Measurements from ENCODE around the gene CSMD2.

The CSMD2 gene

DNA sequence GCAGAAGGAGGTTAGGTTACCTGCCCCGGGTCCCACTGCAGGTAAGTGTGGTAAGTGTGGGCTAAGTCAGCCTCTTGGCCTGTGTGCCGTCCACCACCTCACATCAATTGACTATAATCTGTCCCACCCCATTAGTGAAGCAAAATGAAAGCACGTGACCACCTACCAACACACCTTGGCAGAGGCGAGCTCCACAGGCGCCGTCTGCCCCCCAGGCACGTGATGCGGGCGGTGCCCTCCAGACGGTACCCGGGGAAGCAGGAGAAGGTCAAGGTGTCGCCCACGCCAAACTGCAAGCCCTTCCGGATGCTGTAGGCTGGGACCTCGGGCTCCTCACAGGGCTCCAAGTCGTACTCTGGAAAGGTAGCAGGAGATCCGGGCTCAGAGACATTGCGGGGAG lies 450.6 kb downstream of the CSMD2 start:
- no peak for DNase-seq (ENCODE audit: low read depth)

DNA sequence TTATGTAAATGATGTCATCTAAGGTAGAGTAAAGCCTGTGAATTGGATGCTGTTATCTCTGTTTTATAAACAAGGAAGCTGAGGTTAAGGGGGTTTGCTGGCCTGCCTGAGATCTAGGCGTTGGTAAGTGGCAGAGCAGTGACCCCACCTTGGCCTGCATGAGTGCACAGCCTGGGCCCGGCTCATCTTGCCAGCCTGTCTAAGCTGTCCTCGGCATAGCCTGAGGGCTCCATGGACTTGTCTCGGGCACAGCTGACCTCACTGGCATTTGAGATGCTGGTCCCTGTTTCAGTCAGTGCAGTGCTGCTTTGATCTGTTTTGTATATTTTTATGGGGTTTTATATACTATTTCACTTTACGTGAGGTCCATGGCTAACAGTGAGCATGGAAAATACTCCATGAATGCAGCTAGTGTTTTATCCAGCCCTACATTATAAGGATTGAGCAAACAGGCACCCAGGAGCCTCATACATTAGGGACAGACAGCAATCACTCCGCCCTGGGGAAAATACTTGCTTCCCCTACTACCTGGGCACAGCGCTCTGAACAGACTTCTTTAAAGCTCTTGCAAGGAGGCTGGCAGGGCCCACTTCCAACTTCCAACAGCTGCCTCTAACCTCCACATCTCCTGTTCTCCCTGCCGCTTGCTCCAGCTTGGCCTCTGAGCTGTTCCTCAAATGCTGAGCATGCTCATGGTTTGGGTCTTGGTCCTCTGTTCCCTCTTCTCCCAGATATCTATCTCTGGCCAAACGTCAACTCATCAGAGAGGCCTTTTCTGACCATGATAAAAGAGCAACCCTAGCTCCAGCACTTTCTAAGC lies 451.8 kb downstream of the CSMD2 start:
- DNase-seq (ENCODE audit: low read depth), result no peak

DNA sequence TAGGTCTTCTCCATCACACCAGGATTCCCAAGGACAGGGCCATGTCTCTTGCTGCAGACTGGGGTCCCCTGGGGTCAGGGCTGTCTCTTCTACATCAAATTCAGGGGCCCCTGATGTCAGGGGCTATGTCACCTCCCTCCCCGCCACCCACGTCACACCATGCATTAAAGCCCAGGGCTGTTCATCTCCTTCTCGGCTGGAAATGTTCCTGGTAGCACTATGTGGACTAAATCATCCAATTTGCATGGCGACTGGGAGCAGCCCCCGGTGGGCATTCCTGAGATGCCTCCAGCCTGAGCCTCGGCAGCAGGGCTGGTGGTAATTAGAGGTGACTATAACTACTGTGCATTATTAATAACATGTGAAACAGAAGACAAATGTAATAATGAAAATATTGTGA lies 452.8 kb downstream of the CSMD2 start:
- DNase-seq (ENCODE audit: low read depth), result no peak

DNA sequence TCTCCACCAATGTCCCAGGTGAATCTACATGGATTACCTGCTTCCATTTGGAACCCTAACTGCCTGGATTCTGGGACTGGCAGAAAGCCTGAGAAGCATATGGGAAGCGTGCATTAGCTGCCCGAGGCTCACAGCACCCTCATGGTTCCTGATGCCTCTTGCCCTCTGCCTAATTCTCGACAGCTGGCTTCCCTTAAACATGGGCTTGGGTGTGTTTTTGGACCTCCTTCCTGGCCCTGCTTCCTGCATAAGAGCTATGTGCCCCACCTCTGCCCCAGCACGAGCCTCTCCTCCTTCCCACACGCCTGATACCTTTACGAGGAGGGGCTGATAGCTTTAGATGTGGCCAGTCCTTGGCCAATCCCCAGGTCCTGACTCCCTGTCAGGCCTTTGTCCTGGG lies 453.5 kb downstream of the CSMD2 start:
- DNase-seq (ENCODE audit: low read depth), result no peak

DNA sequence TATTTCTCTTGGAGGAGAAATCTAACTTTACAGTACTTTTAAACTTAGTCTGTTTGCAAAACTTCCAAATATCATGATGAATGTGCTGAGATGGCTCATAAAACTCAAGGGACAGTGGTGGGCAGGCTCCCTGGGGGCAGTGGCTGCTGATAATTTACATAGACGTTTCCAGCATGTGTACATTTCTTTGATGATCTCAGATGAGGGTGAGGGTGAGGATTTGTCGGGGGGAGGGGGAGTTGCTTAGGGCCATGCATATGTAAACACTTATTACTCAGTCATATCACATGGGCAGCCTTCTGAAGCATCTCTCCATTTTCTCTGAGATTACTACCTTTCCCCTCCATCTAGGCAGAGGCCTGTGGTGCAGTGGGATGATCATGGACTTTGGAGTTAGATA lies 454.1 kb downstream of the CSMD2 start:
- DNase-seq (ENCODE audit: low read depth), result no peak

DNA sequence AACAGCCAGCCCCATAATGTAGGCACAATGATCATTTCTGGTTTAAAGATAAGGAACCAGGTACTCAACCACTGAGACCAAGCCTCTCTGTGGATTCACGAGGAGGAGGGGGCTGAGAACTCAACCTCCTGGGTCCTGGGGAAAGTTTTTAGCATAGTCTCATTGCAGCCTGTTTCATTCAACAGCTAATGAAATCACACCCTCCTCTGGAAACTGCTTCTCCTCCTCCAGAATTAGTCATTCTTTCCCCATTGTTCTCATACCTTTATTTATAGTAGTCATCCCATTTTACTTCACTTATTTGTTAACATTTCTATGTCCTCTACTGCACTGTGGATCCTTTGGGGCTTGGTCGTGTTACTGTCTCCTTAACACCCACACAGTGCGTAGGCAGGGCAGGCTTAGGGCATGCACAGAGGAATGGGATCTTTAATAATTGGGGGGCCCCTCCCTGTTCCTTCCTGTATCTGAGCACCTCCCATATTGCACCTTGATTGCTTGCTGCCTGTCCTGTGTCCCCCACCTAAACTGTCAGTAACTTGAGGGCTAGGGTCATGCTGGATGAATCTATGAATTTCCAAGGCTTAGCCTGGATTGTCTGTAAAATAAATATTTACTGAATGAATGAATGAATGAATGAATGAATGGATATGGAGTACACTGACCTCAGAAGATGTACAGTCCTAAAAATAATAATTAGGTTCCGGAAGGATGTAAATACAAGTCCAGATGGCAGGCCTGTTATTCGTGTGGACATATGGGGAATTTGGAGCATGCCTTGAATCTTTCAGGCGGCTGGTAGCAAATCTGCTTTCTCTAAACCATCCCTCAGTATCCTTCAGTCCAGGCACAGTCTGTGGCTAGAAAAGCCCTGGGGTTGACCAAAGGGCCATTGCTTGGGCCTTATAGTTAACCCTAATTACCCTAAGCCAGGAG lies 455.0 kb downstream of the CSMD2 start:
- DNase-seq (ENCODE audit: low read depth), result no peak

DNA sequence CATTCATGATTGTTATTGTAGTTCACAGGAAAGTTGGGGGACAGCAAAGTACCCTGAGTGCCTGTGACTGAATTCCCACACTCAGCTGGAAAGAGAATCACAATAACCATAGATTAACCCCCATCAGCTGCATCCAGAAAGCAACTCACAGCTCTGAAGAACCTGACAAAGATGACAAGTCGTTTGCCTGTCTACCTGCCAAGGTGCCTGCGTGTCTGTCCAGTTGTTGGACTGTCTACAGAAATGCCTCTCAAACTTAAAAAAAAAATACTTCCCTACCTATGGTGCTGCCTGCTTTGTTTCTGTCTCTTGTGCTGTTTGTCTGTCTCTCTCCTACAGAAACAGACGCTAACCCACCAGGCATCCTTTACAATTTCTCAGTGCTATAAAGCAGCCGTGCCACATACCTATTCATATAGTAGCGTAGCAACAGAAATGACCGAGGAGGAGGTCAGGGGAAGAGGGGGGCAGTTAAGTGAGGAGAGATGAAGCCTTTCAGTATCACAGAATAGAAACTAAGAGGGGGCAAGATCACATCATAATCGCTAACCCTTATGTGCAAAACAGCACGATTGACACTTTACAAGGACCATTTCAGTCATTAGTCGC lies 455.8 kb downstream of the CSMD2 start:
- DNase-seq (ENCODE audit: low read depth), result no peak

DNA sequence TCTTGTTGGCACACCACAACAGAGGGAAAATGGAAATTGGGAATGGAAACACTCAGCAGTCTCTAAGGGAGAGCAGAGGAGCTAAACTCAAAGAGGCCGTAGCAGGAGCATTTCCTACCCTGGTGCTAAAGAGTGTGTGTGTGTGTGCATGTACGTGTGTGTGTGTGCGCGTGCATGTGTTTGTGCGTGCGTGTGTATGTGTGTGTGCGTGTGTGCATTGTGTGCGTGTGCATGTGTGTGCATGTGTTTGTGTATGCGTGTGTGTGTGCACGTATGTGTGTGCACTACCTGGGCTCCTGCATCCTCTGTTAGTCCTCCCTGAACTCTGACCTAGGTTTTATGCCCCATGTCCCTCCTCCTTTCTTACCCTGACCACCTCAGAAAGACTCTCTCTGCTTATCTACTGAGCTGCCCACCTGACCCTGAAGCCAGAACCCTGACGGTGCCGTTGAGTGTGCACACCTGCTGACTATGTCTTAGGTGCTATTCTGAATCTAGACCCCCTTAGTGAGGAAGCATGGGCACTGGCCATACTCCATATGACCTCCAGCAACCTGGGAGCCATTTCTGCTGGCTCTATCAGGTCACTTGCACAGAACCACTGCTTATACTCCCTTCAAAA lies 458.3 kb downstream of the CSMD2 start:
- DNase-seq (ENCODE audit: low read depth), result no peak

DNA sequence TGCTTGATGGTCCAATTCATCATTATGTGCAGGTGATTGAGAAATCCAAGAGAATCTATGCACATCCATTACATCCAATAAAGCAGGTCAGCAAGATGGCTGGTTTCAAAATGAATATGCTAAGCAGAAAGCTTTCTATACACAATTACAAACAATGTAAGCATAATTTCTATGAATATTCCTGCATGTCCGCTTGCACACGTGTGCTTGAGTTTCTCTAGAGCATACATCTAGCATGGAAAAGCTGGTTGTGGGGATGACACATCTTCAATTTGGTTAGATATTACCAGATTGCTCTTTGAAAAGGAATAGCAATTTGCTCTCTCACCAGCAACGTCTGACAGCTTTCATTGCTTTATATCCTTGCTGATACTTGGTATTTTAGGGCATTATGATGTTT lies 461.6 kb downstream of the CSMD2 start:
- no peak for DNase-seq (ENCODE audit: low read depth)

DNA sequence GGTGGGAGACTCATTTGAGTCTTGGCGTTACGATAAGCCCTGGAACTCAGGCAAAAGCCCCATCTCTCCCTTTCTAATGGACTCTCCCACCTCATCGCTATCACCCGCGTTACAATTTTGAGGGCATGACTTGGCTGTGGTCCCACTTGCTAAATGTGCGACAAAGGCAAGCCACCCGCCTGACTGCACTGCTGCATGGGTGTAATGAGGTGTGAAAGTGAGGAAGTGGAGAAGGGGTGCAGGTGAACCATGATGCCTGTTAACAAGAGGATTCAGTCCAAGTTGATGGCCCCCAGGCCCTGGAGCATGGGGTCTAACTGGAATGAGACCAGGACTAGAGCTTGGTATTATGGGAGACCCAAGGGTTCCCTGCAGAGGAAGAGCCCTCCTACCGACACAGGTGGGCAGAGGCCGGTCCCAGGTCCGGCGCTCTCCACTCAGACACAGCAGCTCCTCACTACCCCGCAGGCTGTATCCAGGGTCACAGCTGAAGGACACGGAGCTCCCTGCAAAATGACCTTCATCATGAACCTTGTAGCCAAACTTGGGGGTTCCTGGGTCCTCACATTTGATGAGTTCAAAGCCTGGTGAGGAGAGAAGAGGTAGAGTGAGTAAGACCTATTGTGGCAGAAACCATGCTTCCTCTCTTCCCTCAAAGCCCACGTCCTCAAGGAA lies 466.5 kb downstream of the CSMD2 start:
- no peak for DNase-seq (ENCODE audit: low read depth)

DNA sequence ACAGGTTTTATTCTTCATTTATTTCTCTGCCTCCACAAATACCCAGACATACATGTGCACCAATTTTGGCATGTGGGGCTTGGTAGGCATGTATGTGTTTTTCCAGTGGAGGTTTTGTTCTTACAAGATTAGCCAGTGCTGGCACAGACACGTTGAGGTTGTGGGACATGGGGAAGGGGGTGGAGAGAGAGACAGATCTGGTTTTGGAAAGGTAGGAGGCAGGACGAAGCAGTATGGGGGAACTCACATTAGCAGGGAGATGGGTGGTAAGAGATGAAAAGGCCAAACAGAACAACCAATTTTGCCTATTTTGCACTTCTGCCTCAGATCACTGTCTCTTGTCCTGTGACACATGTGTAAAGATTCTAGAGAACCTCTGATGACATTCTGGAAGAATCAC lies 467.2 kb downstream of the CSMD2 start:
- no peak for DNase-seq (ENCODE audit: low read depth)

DNA sequence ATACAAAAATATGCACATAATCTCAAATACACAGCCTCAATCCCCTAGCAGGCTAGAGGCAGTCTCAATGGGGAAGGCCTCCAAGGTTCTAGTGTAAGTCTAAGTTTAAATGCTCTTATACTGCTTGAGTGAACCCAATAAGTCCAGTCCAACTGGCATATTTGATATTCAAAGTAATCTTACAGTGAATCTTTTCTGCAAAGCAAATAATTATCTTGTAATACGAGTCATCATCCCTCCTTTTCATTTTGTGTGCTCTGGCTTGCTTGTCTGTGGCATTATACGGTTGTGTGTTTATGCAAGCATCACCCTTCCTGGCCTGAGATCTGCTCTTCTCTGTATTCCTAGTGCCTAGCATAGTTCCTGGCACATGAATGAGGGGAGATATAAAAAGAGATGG lies 468.1 kb downstream of the CSMD2 start:
- DNase-seq (ENCODE audit: low read depth), result no peak

DNA sequence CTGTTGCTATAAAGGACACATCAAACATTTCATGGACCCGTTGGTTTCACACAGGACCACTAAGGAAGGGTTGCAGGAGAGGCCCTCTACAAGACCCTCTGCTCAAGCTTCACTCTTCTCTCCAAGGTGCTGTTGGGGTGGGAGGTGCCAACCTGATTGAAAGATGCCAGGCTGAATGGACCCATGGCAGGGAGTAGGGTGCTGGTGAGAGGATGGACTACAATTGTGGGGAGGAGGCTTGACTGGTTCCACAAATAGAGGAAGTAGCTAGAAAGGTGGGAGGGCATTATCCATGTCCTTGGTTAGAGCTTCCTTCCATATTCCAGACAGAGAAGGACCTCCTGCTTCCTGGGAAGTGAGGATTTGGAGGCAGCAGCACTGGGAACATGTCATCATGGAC lies 468.7 kb downstream of the CSMD2 start:
- no peak for DNase-seq (ENCODE audit: low read depth)

DNA sequence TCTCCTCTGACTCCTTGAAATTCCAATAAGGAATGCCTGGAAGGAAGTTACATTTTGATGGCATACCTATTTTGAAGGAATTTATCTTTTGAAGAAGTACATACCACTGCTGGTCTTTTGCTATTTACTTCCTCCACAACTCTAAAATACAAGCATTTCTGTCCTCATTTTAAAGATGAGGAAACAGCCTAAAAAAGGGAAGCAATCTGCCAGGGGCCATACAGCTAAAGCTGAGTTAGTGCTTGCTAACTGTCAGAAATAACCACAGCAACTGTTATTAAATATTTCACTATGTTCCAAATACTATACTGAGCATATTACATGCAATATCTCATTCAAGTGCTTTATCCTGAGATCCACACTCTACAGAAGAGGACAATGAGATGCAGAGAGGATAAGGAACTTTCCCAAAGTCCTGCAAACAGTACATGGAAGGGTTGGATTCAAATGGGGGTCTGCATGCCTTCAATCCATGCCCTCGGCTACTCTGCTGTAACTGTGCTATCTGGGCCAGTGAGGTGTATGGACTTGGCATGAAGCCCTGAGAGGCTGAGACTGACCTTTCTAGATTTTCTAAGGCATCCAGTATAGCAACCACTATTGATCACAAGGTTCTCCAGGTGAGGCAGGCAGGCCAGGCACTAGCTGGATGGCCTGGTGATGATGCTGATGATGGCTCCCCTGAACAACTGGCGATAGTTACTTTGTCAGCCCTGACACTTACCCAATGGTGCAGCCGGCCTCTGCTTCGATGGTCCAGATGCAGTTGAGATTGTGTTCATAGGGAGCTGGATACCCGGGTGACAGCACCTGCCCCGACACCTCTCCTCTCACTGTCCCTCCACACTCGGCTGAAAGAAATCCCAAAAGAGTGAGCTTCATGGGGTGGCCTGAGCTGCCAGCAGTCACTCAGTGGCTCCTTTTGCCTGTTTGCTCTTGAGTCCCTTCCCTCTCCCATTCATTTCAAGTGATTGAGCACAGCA lies 472.5 kb downstream of the CSMD2 start:
- DNase-seq (ENCODE audit: low read depth), result no peak

DNA sequence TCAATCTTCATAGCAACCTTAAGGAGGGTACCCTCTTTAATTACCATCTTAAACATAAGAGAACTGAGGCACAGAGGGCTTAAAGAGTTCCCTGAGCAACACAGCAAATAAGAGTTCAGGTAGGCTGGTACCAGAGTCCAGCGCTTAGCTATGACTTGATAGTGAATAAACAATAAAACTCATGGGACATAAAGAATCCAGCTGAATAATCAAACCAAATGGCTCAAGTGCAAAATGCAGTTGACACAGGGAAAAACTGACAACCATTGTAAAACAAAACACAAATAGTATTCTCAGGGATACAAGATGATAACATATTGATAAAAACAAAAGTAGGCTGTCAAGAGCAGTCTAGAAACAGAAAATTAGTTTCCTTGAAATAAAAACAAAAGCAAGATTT lies 478.0 kb downstream of the CSMD2 start:
- DNase-seq (ENCODE audit: low read depth), result no peak

DNA sequence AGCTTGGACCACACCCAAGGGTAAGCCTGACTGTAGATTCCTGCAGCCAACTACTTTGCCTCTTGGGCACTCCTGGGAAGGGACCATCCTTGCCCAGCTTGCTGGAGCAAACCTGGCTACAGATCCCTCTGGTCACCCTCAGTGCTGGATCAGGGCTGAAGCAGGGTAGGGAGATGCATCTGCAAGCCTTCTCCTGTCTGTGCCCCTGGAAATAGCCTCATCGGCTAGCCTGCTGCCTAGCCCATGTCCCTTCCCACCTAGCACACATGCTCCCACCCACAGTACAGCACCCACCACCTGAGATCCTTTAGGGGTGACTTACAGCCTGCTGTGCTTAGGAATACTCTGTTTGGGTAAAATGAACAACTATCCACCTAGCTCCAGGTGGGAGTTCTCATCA lies 478.5 kb downstream of the CSMD2 start:
- DNase-seq (ENCODE audit: low read depth), result no peak

DNA sequence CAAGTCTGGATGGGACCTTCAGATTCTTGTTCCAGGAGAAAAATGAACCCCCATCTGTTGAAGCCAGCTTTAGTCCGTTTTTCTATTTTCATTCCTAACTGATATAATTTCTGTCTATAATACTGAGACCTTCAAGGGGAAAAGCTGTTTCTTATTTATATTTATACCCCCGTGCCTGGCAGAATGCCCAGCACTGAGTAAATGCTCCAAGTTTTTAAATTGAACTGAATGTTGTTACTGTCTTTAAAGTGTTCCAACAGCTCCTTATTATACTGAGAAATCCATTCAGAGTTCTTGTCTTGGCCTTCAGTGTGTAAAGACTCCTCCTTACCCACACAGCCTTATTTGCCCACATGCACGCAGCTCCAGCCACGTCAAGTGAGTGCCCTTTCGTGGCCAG lies 479.8 kb downstream of the CSMD2 start:
- DNase-seq (ENCODE audit: low read depth), result no peak

DNA sequence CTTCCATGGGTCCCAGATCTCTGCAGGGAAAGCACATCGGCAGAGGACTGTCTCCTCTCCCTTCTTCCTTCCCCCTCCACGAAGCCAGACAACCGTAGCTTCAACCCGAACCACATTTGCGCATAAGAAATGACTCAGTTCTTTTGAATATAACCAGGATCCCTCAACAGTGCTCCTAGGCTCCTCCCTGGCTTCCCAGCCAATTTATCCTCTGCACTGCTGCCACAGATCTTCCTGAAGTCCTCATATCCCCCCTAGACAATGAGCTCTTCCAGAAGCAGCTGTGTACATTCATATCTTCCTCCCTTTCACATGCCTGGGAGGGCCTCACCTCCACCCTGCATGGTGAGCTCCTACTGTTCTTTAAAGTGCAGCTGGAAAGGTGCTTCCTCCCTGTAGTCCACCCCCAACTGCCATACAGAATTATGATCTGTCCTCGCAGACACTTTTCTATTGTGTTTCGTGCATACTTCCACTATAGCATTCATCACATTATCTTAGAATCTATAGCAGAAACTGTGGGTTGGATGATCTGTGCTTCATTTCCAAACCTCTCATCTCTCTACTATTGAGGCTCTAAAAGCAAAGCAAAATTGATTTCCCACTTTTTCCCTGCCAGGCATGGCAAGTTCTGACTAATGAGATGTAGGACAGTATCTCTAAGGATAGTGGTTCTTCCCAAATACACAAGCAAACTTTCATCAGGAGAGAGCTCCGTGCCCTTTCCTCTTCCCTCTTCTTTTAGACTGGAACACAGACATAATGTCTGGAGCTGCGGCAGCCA lies 480.4 kb downstream of the CSMD2 start:
- no peak for DNase-seq (ENCODE audit: low read depth)

DNA sequence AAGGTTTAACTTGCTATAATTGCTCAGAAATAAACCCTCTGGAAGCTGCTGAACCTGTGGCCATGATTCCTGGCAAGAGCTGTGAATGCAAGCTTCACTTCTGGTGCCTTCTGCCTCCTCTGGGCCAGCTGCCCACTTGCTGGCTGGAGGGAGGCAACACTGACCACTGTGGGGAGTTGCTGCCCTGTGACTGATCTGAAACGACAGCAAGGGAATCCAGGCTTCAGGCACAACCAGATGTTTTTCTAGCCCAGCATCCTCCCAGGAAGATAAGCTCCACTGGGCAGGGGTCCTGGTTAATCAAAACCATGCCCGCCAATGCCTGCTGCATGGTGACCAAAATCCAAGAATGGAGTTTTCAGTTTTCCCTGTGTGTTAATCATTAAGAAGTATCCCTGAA lies 481.1 kb downstream of the CSMD2 start:
- DNase-seq (ENCODE audit: low read depth), result no peak

DNA sequence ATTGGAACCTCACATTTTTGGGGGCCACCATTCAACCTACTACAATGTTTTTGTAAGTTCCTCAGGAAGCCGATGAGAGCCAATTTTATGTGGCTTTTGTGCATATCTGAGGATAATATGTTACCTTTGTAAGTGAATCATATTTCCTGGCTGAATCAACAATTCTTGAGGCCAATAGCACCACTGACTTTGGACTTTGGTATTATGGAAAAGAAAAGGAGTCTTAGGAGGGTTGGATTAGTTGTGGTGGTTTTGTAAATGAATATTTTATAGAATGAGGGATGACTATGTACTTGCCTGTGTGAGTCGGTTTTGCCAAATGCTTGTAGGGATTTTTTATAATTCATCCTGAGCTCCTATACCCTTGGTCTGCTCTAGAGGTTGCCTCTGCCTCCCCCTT lies 482.7 kb downstream of the CSMD2 start:
- no peak for DNase-seq (ENCODE audit: low read depth)
